Spleen (tissue), 11 donors: ENCODE results near the gene SLC6A18. TPM values are rescaled to one million over a fixed set of nuclear protein-coding genes. Genes with fewer than 3 reads are reported as not detected.

Experiments used
- DNase-seq: peaks from one replicate; pipeline ENCODE4 v3.0.0-alpha.2; 2020
- H3K27ac ChIP-seq, 8 donors: fragments of 200-600 bp; sonication (generic) in 7 of 8; 1 replicate in 4 of 8; 2 replicates in 4 of 8; pipeline versions ENCODE4 v1.5.0 to v1.8.0; 2016 to 2021; ENCODE audit warnings: inconsistent platforms in 4 of 8, mild to moderate bottlenecking in 4 of 8, moderate library complexity in 1 of 8
- H3K27me3 ChIP-seq, 7 donors: fragments of 200-600 bp; sonication (generic) in 6 of 7; replicated peaks in 1 of 7; 1 replicate in 4 of 7; 2 replicates in 3 of 7; pipeline versions ENCODE4 v1.5.0 to v1.8.0; 2016 to 2021; ENCODE audit warnings: inconsistent platforms in 3 of 7, mild to moderate bottlenecking in 1 of 7
- H3K36me3 ChIP-seq, 6 donors: fragments of 200-600 bp; sonication (generic) in 5 of 6; 1 replicate in 4 of 6; 2 replicates in 2 of 6; pipeline versions ENCODE4 v1.5.0 to v1.8.0; 2016 to 2021; ENCODE audit warnings: inconsistent platforms in 2 of 6
- H3K4me1 ChIP-seq, 6 donors: fragments of 200-600 bp; sonication (generic) in 5 of 6; 1 replicate in 3 of 6; 2 replicates in 3 of 6; pipeline versions ENCODE4 v1.5.0 to v1.8.0; 2016 to 2021; ENCODE audit warnings: inconsistent platforms in 3 of 6
- H3K4me3 ChIP-seq, 8 donors: fragments of 200-600 bp; sonication (generic) in 7 of 8; 1 replicate in 4 of 8; 2 replicates in 4 of 8; pipeline versions ENCODE4 v1.5.0 to v1.8.0; 2016 to 2021; ENCODE audit warnings: inconsistent platforms in 4 of 8, mild to moderate bottlenecking in 4 of 8, moderate library complexity in 2 of 8
- H3K9me3 ChIP-seq, 8 donors: fragments of 200-600 bp; sonication (generic) in 7 of 8; 1 replicate in 4 of 8; 2 replicates in 4 of 8; pipeline versions ENCODE4 v1.5.0 to v1.8.0; 2016 to 2021; ENCODE audit warnings: inconsistent platforms in 4 of 8
- CTCF ChIP-seq, 11 experiments: fragments of 200-600 bp in 7 of 11; fragments of 450-650 bp in 4 of 11; sonication (generic) in 4 of 11; IDR thresholded peaks in 8 of 11; conservative IDR thresholded peaks in 3 of 11; 1 replicate in 7 of 11; 2 replicates in 4 of 11; pipeline versions ENCODE4 v1.4.0 to v1.8.0; 2016 to 2021; ENCODE audit warnings: antibody characterized with exemption in 11 of 11, inconsistent platforms in 4 of 11, mild to moderate bottlenecking in 1 of 11
- POLR2A ChIP-seq, 3 donors: fragments of 450-650 bp; IDR thresholded peaks; one replicate each; pipeline ENCODE4 v1.5.1; 2017; ENCODE audit warnings: antibody characterized with exemption in 3 of 3, mild to moderate bottlenecking in 1 of 3
- POLR2AphosphoS5 ChIP-seq, 3 donors: sonication (generic); formaldehyde crosslinking; IDR thresholded peaks; one replicate each; pipeline ENCODE4 v1.5.1; 2017; ENCODE audit warnings: antibody characterized with exemption in 3 of 3
- WGBS, 5 donors: extraction: QIAGEN DNeasy Blood & Tissue Kit in 3 of 5; methylation state at CpG; one replicate each; pipeline versions ENCODE4 v1.1.5 to v1.1.7; 2013 to 2018; 5-methylcytosine and 5-hydroxymethylcytosine counted together
- intact Hi-C: fragments of 100-400 bp; cut with DNase I; formaldehyde crosslinking; loops from one replicate; pipeline ENCODE4 v1.15.0; 2023; ENCODE audit warnings: low total_unique reads
- polyA plus RNA-seq, 3 donors: library from polyadenylated mRNA; stranded (reverse); fragments of 200-250 nt; gene quantifications; one replicate each; pipeline ENCODE4 v1.2.1, GENCODE V29; 2013
- total RNA-seq, 7 donors: library from RNA; depleted of rRNA in 3 of 7; stranded (reverse); fragments of >200 nt in 3 of 7; fragmentation: NEBNext Ultra II Directional in 4 of 7; extraction: Animal tissue kit (Norgen Biotek cat#: 25700) in 4 of 7; gene quantifications; one replicate each; pipeline versions ENCODE4 v1.1.0 to v1.2.1, GENCODE V29; 2016 to 2021
- donor health status: healthy with polysubstance abuse.
- donor health status: DM: no; HTN: no; CAD: no; lungs with moderate emphysema.
- donor health status: DM: no; HTN: no; CAD: no.
- donor health status: Bipolar disorder and iron deficiency.
- donor health status: healthy.
- donor health status: DM: no; HTN: no; CAD: no.
- donor health status: DM: yes; HTN: yes; CAD: no.

Gene SLC6A18
- total and polyA plus RNA-seq, 10 donors, result not detected

GRCh38 chr5:1219098-1219767, 5.9 kb upstream of the SLC6A18 start:
- WGBS, 5 donors, result 71 to 83% (median 81%) methylated on average over 9 to 38 of the region's 38 CpGs
- Histone ChIP-seq H3K9me3 (peaks cover 0 to 5% (median 0%) of the 10 kb centered on the region in 8 donors), H3K27ac (no peak overlapping the region), H3K4me3 (no peak overlapping the region), H3K27me3 (peaks cover 0 to 51% (median 0%) of the 10 kb centered on the region in 7 donors), H3K36me3 (no peaks in the 10 kb centered on the region), H3K4me1 (no peaks in the 10 kb centered on the region)
- TF ChIP-seq POLR2A (IDR thresholded peaks at IDR 0.05) (no peak), CTCF (IDR thresholded peaks at IDR 0.05 in 8 of 11, conservative IDR thresholded peaks at IDR 0.05 in 3 of 11) (no peak), POLR2AphosphoS5 (IDR thresholded peaks at IDR 0.05) (no peak)
- intact Hi-C loops, result no loop called here
- no peak for DNase-seq

- H3K4me3 ChIP-seq, result no peak overlapping the region
- 79 to 91% (median 84%) methylated on average over 9 to 11 of the region's 11 CpGs for WGBS, 5 donors
- no peak for DNase-seq
- TF ChIP-seq POLR2A (IDR thresholded peaks at IDR 0.05) (no peak), CTCF (IDR thresholded peaks at IDR 0.05 in 8 of 11, conservative IDR thresholded peaks at IDR 0.05 in 3 of 11) (no peak), POLR2AphosphoS5 (IDR thresholded peaks at IDR 0.05) (no peak)
- H3K36me3 ChIP-seq, result no peaks in the 10 kb centered on the region
- no peak overlapping the region for H3K27ac ChIP-seq
- intact Hi-C loops, result no loop called here
- peaks cover 0 to 49% (median 0%) of the 10 kb centered on the region in 7 donors for H3K27me3 ChIP-seq
- peaks cover 0 to 5% (median 0%) of the 10 kb centered on the region in 8 donors for H3K9me3 ChIP-seq
- H3K4me1 ChIP-seq, result no peaks in the 10 kb centered on the region
Observed at GRCh38 chr5:1219768-1220100, 5.4 kb upstream of the SLC6A18 start.

GRCh38 chr5:1220351-1220750, 4.8 kb upstream of the SLC6A18 start:
- H3K9me3 ChIP-seq, result peaks cover 0 to 5% (median 0%) of the 10 kb centered on the region in 8 donors
- WGBS, 5 donors, result 82 to 93% (median 89%) methylated on average over 9 of the region's 9 CpGs
- no peaks in the 10 kb centered on the region for H3K36me3 ChIP-seq
- H3K27ac ChIP-seq, result no peak overlapping the region
- peaks cover 0 to 49% (median 0%) of the 10 kb centered on the region in 7 donors for H3K27me3 ChIP-seq
- intact Hi-C loops, result no loop called here
- TF ChIP-seq CTCF (IDR thresholded peaks at IDR 0.05 in 8 of 11, conservative IDR thresholded peaks at IDR 0.05 in 3 of 11), result no peak
- no peak for TF ChIP-seq POLR2A (IDR thresholded peaks at IDR 0.05)
- no peak for TF ChIP-seq POLR2AphosphoS5 (IDR thresholded peaks at IDR 0.05)
- no peak for DNase-seq
- no peaks in the 10 kb centered on the region for H3K4me1 ChIP-seq
- H3K4me3 ChIP-seq, result no peak overlapping the region

- peaks cover 0 to 50% (median 0%) of the 10 kb centered on the region in 7 donors for H3K27me3 ChIP-seq
- TF ChIP-seq POLR2A (IDR thresholded peaks at IDR 0.05), result no peak
- TF ChIP-seq POLR2AphosphoS5 (IDR thresholded peaks at IDR 0.05), result no peak
- no peak for TF ChIP-seq CTCF (IDR thresholded peaks at IDR 0.05 in 8 of 11, conservative IDR thresholded peaks at IDR 0.05 in 3 of 11)
- 84 to 95% (median 90%) methylated on average over 11 to 19 of the region's 19 CpGs for WGBS, 5 donors
- H3K4me1 ChIP-seq, result no peaks in the 10 kb centered on the region
- H3K36me3 ChIP-seq, result no peaks in the 10 kb centered on the region
- H3K9me3 ChIP-seq, result peaks cover 0 to under 1% (median 0%) of the 10 kb centered on the region in 8 donors
- no peak overlapping the region for H3K27ac ChIP-seq
- no peak overlapping the region for H3K4me3 ChIP-seq
- no peak for DNase-seq
- intact Hi-C loops, result no loop called here
Observed at GRCh38 chr5:1220831-1221230, 4.3 kb upstream of the SLC6A18 start.
